Colon (tissue), 2 donors: ENCODE measurements around the gene GCC1.
"Not testable (repeated sequence)": the region's sequence is repeated elsewhere in the genome, so short reads cannot be mapped to it uniquely, and the experiment has no call there.

ENCODE experiments used
- FAIRE-seq: peaks from 2 replicates; lab custom pipeline; 2012; peaks lifted over from hg19 to GRCh38; lab: Jason Lieb, UNC
- donor health status: control.
- donor health status: control.

The GCC1 gene

DNA sequence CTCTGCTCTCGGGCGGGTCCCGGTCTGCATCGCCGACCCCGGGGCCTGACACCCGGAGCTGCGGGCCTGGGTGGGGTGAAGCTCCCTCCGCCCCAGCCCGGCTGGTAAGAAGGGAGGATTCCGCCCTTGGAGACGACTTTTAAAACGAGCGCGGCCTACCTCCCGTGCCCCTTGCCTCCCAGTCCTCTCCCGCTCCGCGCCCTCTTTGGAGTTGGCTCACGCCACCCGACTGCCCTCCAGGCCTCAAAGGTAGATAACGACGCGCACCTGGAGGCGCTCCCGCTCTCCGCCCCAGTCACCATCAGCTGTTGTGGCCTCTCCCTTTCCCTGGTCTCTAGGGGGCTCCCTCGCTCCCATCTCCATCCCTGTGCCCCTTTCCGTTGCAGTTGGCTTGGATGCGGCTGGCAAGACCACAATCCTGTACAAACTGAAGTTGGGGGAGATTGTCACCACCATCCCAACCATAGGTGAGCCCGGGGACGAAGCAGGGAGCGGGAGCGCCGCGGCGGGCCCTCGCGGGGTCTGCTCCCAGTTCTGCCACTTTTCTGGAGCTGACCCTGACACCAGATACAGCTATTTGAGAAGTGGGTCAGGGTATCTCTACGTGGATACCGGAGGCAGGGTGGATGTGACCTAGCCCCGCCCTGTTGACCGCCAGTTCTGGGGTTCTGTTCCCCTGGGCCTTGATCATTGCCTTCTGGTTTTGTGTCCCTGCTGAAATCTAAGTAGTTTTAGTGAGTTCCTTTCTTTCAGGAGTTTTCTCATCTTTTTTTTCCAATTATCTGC, 3.5 kb upstream of the GCC1 start:
- no peak for FAIRE-seq

DNA sequence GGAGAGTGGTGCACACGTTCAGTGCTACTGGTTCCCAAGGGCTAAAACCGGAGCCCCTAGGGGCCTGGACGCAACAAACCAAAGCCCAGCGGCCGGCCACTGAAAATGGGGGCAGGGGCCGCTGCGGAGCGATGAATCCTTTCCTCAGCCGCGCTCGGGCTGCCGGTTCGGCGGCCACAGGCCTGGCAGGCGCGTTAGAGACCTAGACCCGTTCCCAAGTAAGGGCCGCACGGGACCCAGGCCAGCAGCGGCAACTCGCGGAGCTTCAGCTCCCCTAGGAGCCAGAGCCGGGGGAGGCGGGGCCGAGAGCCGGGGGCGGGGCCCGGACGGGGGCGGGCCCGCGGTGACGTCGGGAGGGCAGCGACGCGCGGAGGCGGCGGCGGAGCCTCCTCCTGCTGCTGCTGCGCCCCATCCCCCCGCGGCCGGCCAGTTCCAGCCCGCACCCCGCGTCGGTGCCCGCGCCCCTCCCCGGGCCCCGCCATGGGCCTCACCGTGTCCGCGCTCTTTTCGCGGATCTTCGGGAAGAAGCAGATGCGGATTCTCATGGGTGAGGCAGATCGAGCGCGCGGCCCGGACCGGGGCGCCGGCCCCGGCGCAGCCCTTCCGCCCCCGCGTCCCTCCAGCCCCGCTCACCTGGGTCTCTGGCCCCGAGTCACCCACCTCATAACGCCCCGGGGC, 2.8 kb upstream of the GCC1 start, which contains the start of gene ARF5:
TSS of gene ARF5 (plus strand) at position 393 of the 678 bp plus-strand sequence. CDS start at position 481, 88 bp downstream.
- FAIRE-seq: no peak

DNA sequence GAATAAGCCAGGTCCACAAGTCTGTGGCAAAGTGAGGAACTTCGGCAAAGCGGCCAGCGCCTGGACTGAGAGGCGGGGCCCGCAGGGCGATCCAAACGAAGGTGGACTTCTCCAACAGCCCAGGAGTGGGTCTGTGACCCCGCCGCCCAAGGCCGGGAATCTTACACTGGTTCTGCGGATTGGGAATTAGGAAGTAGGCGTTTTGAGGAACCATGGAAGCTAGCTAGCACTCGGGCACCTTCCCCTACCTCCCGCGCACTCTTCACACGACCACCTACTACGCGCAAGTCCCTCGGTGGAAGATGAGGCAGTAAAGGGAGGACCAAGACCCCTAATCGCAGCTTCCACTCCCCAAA, 2.2 kb upstream of the GCC1 start:
- FAIRE-seq: no peak

DNA sequence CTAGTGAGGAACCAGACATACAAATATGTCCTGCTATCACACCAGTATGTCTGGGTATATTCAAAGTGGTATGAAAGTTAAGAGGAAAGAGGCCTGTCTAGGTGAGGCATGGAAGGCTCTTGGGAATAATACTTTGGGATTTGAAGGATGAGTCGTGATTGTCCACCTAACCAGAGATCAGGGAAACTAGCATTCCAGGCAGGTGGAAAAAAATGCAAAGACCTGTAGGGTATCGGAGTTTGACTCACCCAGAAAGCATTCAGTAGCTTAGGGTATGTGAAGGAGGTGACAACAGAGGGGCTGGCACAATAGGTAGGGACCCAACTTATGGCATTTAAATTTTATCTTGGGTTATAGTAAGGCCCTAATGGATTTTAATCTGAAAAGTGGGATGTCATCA, 950 bp upstream of the GCC1 start:
- FAIRE-seq: no peak

DNA sequence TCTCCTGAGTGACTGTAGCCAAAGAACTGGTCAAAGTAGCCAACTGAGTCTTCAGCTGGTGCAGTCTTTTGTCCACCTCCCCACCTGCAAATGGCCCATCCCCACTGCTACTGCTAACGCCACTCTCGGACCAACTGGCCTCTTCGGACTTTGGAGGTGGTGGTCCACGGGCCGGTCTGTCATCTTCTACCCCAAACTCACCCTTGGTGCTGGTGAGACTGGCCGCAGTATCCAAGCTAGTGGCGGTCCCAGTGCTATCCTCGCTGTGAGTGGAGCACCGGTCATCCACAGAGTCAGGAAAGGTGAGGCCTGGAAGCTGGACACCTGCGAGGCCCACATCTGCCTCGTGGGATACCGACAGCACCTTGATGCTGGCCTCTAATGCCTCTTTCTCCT, 750 bp downstream of the GCC1 start:
- no peak for FAIRE-seq

DNA sequence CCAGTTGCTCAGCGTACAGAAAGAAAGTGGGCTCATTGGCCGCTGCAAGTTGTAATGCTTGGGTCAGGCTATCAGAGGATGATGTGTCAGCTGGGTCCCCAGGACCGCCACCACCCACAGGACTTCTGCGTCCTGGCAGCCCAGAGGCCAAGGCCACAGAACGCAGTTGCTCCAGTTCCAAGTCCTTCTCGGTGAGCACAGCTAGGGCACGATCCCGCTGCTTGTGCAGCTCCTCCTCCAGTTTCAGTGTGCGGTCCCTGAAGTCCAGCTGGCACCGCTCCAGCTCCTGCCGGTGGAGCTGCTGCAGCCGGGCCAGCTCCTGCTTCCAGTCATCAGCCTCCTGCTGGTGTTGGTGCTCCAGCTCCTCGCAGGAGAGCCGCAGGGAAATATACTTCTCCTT, 3.0 kb downstream of the GCC1 start:
- FAIRE-seq: no peak

DNA sequence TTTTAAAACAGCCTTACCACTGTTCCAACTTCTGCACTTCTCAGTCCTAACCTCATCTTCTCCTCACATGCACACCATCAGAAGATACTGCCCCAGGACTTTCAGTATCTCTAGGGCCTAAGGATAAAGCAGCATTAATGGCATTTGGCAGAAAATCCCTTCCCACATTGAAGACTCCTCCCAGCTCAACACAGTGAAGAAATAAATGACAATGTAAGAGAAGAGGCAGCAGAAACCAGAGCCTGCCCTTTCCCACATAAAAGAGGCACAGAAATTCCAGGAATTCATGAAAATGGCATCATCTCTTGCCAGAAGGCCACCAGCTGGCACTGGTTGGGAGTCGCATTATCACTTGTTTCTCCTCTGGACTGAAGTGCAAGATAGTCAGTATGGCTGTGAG, 3.7 kb downstream of the GCC1 start:
- no peak for FAIRE-seq

DNA sequence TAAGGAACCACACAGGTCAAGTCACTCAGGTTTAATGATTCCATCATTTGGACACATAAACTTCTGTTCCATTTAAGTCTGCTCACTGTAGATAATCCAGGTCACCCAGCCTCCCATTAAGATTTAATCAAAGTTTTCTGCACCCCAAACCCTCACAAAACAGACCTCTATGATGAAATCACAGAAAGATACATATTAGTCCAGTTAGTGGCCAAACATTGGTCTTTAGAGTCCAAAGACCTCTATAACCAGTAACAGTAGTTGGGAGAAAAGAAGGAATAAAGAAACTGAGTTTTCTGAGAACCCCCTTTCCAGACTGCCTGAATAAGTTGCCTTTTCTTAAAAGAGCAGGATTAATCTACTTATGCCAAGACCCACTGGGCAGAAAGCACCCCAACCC, 4.8 kb downstream of the GCC1 start:
- no peak for FAIRE-seq

DNA sequence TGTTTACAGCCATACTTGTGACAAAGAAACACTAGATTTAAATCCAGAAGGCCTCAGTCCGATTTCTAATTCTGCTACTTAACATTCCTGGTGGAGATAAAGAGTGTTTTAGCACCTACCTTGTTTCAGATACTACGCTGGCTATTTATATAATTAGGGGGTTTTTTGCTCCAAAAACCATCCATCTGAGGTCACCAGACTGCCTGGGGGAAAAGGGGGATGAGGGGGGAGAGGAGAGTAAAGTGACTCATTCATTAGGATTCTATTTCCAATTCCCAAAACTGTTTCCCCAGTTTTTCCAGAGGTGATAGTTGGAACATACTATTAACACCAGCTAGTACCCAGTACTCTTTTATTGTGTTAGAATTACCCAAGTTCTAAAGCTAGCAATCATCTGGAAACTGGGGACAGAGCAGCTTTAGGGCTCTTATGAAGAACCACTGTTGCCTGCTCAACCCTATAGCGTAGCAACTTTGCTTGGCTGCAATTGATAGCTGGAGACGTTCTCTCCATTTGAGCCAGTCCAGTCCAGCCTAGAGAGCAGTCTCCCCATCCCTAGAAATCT, 6.6 kb downstream of the GCC1 start:
- FAIRE-seq: no peak

DNA sequence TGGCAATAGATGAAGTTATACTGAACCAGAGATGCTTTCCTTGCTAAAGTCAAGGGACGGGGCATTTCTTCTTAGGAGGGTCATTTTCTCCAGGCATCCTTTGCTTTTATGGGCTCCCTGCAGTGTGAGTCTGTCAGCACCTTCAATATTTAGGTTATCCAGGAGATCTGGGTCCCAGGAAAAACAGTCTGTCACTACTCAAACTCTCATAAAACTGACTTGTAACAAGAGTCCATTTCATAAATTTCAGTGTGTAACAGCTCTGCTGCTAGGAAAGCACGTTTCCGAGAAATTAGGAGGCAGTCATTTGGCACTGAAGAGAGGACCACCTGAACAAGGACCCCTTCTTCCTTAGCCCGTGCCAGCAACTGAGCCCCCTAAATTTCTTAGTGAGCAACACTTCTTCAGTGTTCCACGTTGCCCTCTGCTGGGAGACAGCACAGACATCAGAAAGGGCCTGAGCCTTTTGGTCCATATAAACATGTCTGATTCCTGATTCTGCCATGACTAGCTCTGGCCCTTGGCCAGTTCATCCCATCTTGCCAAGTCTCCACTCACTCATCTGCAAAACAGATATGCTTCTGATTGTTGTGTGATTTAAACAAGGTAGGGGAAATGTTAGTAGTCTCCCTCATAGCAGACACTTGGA, 7.2 kb downstream of the GCC1 start:
- no peak for FAIRE-seq

DNA sequence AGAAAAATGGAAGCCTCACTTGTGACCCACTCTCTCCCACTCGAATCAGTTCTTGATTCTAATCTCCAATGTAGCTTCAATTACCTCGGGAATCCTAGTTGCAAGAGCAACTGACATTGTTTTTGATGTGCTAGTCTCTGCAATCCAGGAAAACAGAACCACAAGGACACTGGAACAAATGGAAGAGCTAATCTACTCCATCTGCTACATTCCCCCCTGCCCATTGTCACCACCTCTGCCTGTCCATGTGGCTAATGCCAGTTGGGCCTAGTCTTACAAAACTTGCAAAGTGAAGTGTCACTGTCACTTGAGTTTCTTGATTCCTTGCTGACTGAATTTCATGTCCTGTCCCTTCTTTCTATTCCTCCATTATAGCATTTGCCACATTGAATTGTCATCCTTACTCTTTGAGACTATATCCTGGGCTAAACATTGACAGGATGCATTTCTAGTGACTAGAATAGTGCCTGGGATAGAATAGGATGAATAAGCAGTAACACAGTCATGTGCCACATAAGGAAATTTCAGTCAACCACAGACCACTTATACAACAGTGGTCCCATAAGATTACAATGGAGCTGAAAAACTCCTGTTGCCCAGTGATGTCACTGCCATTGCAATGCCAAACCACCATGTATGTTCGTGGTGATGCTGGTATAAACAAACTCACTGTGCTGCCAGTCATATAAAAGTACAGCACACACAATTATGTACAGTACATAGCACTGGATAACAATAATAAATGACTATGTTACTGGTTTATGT, 13.5 kb downstream of the GCC1 start:
- no peak for FAIRE-seq

DNA sequence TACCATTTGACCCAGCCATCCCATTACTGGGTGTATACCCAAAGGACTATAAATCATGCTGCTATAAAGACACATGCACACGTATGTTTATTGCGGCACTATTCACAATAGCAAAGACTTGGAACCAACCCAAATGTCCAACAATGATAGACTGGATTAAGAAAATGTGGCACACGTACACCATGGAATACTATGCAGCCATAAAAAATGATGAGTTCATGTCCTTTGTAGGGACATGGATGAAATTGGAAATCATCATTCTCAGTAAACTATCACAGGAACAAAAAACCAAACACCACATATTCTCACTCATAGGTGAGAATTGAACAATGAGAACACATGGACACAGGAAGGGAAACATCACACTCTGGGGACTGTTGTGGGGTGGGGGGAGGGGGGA, 17.4 kb downstream of the GCC1 start:
- FAIRE-seq: not testable (repeated sequence)

DNA sequence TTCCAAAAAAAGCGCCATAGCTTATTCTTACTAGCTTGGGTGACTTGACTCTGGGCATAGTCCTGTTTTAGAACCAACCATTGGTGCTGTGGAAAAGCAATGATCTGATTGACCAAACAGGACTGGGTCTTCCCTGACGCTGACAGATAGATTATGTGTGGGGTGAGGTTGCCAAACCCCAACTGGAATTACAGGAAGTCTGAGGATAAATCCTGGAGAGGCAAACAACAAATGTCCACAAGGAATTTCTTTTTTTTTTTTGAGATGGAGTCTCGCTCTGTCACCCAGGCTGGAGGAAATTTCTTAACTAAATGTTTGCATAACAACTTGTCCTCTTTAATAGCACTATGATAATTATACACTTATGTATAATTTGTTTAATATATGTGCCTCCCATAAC, 19.2 kb downstream of the GCC1 start:
- no peak for FAIRE-seq

DNA sequence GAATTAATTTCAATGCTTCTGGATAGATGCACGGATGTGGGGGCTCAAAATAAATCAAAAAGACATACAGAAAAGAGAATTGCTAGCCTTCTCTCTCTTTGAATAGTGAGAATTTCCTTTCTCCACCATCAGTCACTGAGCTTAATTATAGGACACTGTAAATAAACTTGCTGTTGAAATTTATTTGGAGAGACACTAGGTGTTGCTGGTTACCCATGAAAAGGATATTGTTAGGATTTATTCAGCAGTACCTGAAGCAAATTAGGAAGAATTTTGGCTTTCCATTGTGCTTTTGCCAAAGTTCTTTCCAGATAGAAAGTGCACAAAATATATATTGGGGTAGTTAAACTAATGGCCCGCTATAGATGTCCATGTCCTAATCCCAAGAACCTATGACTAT, 27.6 kb downstream of the GCC1 start:
- FAIRE-seq: no peak

DNA sequence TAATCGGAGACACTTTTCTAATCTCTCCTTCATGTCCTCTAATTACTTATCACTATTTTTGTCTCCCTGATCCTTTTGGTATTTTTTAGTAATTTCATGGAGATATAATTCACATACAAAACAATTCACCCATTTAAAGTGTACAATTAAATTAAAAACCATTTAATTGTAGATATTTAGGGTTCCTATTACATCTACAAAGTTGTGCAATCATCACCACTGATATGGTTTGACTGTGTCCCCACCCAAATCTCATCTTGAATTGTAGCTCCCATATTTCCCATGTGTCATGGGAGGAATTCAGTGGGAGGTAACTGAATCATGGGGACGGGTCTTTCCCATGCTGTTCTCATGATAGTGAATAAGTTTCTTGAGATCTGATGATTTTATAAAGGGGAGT, 29.0 kb downstream of the GCC1 start:
- FAIRE-seq: no peak

DNA sequence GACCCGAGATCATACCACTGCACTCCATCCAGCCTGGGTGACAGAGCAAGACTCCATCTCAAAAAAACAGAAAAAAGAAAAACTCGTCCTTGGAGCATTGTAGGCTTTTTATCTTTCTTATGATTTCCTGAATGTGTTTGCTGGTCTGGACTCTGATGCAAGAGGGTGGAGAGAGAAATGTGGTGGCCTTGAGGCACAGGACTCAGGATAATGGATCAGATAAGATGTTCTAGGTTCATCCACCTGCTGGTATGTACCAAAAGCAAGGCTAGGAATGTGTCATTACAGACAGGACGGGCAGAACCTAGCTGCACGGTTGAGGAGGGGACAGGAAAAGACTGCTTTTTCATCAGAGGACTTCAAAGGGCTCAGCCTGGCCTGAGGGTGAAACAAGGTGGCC, 33.5 kb downstream of the GCC1 start:
- FAIRE-seq: no peak

DNA sequence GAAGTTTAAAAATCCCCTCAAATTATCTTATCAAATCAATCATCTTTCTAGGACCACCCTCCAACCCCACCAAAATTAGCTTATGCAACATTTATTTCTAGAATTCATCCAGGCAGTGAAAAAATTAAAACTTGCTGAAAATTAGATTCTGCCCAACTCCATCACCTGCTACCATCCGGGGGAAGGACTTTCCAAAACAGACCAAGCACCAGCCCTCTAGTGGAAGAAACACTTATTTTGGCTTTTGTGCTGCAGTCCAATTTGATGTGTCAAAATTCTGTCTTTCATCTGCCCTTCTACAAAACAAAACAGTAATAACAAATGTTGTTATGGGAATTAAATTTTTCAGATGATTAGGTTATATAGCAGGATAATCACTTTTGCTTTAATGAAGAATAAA, 35.1 kb downstream of the GCC1 start:
- FAIRE-seq: no peak

DNA sequence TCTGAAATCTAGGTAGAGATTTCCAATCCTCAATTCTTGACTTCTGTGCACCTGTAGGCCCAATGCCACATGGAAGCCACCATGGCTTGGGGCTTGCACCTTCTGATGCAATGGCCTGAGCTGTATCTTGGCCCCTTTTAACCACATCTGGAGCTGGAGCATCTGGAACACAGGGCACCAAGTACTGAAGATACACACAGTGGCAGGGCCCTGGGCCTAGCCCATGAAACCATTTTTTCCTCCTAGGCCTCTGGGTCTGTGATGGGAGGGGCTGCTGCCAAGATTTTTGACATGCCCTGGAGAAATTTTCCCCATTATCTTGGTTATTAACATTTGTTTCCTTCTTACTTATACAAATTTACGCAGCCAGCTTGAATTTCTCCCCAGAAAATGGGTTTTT, 39.1 kb downstream of the GCC1 start:
- FAIRE-seq: no peak

DNA sequence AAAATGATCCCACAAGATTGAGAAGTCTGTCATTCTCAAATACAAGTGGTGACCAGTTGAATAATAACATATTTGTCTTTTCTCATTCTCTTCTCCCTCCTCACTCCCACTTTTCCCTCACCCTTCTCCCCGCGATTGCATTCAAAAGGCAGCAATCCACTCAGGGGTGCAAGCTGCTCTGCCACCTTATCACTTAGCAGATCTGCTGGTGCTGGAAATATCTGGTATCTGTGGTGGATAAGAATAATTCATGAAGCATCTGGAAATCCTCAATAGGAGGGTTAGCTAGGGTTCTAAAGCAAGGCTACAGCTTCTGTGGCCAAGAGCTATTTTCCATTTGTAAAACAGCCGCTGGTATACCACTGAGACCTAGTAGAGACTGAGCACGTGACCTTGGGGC, 43.8 kb downstream of the GCC1 start:
- FAIRE-seq: no peak

DNA sequence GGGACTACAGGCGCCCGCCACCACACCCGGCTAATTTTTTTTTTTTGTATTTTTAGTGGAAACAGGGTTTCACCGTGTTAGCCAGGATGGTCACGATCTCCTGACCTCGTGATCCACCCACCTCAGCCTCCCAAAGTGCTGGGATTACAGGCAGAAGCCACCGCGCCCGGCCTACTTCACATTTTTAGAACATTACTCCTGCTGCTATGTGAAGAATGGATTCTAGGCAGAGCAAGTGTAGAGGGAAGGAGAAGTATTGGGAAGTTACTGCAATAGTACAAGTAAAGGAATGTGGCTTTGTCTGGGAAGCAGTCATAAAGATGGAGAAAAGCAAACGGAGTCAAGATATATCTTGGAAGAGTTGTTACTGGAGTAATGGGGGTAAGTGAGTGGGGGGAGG, 44.9 kb downstream of the GCC1 start:
- not testable (repeated sequence) for FAIRE-seq

DNA sequence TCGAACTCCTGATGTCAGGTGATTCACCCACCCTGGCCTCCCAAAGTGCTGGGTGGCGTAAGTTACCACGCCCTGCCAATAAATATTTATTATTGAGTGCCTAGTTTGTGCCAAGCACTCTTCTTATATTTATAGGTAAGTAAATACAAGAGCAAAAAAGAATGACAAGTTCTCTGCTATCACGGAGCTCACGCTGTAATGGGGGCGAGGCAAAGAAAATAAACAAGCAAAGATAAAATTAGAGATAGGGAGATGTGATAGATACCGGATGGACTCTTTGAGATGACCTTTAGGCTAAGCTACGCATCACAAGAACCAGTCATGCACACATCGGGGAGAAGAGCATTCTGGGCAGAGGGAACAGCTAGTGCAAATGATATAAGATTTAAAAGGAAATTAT, 46.3 kb downstream of the GCC1 start:
- no peak for FAIRE-seq

DNA sequence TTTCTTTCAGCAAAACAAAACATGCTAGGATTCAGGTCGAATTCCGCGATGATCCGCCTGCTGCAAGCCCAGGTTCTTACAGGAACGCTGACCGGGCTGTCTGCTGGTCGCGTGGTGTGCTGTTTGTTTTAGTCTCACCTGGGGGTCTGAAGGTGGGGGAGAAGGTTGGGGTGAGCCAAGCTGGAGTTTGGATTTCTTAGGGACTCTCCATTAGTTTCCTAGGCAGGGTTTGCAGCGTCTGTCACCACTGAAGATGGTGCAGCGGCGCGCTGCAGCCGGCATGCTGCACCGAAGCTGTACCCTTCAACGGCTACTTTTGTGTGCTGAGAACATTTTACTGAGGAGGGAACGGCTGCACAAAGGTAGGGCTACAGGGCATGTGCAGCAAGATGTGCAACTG, 48.7 kb downstream of the GCC1 start:
- FAIRE-seq: no peak

DNA sequence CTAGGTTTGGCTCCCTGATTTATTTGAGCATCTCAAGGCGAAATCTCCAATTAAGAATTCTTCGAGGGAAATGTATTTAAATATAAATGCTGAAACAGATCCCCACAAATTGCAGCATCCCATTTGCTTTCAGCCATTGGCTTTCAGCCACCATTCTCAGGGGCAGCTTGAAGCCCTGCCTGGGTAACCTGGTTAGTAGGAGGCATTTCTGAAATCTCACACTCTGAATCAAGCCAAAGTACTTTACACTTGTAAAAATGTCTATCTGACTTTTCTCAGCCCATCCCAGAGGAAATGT, 49.1 kb downstream of the GCC1 start:
- FAIRE-seq: no peak
